Measurements from ENCODE around the gene FREY1.

The FREY1 gene

GRCh38 chr11:45927684-45928413 is 20.8 kb upstream of the FREY1 start:
- Histone ChIP-seq H3K4me3 (ENCODE audit: low read depth, low read length) (no peak overlapping the region), H3K36me3 (ENCODE audit: control insufficient read depth, insufficient read depth, low read length) (peaks cover 42% of the 10 kb centered on the region), H3K27me3 (ENCODE audit: control insufficient read depth, insufficient read depth, low read length) (peaks cover 17% of the 10 kb centered on the region), H3K27ac (ENCODE audit: low read depth, low read length) (no peak overlapping the region), H3K4me1 (ENCODE audit: control insufficient read depth, insufficient read depth, low read length) (peaks cover 4% of the 10 kb centered on the region; the same call in 1 of the 2 replicates), H3K9me3 (ENCODE audit: control insufficient read depth, insufficient read depth, low read depth, low read length) (no peaks in the 10 kb centered on the region), H3K9ac (ENCODE audit: low read length) (no peak overlapping the region)

- Histone ChIP-seq H3K9me3 (ENCODE audit: control insufficient read depth, insufficient read depth, low read depth, low read length) (no peaks in the 10 kb centered on the region), H3K4me3 (ENCODE audit: low read depth, low read length) (no peak overlapping the region), H3K27ac (ENCODE audit: low read depth, low read length) (no peak overlapping the region), H3K4me1 (ENCODE audit: control insufficient read depth, insufficient read depth, low read length) (peaks cover 4% of the 10 kb centered on the region; the same call in 1 of the 2 replicates), H3K27me3 (ENCODE audit: control insufficient read depth, insufficient read depth, low read length) (peaks cover 22% of the 10 kb centered on the region), H3K36me3 (ENCODE audit: control insufficient read depth, insufficient read depth, low read length) (peaks cover 40% of the 10 kb centered on the region), H3K9ac (ENCODE audit: low read length) (no peak overlapping the region)
Observed at GRCh38 chr11:45927332-45927683, 20.2 kb upstream of the FREY1 start.

GRCh38 chr11:45926536-45927331 is 19.7 kb upstream of the FREY1 start:
- peaks cover 34% of the 10 kb centered on the region for H3K36me3 ChIP-seq (ENCODE audit: control insufficient read depth, insufficient read depth, low read length)
- H3K27ac ChIP-seq (ENCODE audit: low read depth, low read length): no peak overlapping the region
- H3K9ac ChIP-seq (ENCODE audit: low read length): no peak overlapping the region
- no peak overlapping the region for H3K4me3 ChIP-seq (ENCODE audit: low read depth, low read length)
- H3K4me1 ChIP-seq (ENCODE audit: control insufficient read depth, insufficient read depth, low read length): peaks cover 5% of the 10 kb centered on the region
- peaks cover 27% of the 10 kb centered on the region for H3K27me3 ChIP-seq (ENCODE audit: control insufficient read depth, insufficient read depth, low read length)
- no peaks in the 10 kb centered on the region for H3K9me3 ChIP-seq (ENCODE audit: control insufficient read depth, insufficient read depth, low read depth, low read length)

GRCh38 chr11:45926001-45926401 is 18.9 kb upstream of the FREY1 start:
- Histone ChIP-seq H3K27ac (ENCODE audit: low read depth, low read length) (no peak overlapping the region), H3K4me1 (ENCODE audit: control insufficient read depth, insufficient read depth, low read length) (peaks cover 12% of the 10 kb centered on the region), H3K36me3 (ENCODE audit: control insufficient read depth, insufficient read depth, low read length) (peaks cover 32% of the 10 kb centered on the region)

GRCh38 chr11:45925550-45925949 is 18.5 kb upstream of the FREY1 start:
- Histone ChIP-seq H3K27me3 (ENCODE audit: control insufficient read depth, insufficient read depth, low read length) (peaks cover 38% of the 10 kb centered on the region), H3K9ac (ENCODE audit: low read length) (no peak overlapping the region), H3K36me3 (ENCODE audit: control insufficient read depth, insufficient read depth, low read length) (peaks cover 32% of the 10 kb centered on the region), H3K4me1 (ENCODE audit: control insufficient read depth, insufficient read depth, low read length) (peaks cover 17% of the 10 kb centered on the region), H3K9me3 (ENCODE audit: control insufficient read depth, insufficient read depth, low read depth, low read length) (no peaks in the 10 kb centered on the region), H3K27ac (ENCODE audit: low read depth, low read length) (no peak overlapping the region), H3K4me3 (ENCODE audit: low read depth, low read length) (no peak overlapping the region)

More at GRCh38 chr11:45926001-45926401, 18.9 kb upstream of the FREY1 start:
- no peak overlapping the region for H3K4me3 ChIP-seq (ENCODE audit: low read depth, low read length)
- no peak overlapping the region for H3K9ac ChIP-seq (ENCODE audit: low read length)
- no peaks in the 10 kb centered on the region for H3K9me3 ChIP-seq (ENCODE audit: control insufficient read depth, insufficient read depth, low read depth, low read length)
- H3K27me3 ChIP-seq (ENCODE audit: control insufficient read depth, insufficient read depth, low read length): peaks cover 34% of the 10 kb centered on the region

GRCh38 chr11:45924927-45925326 is 17.9 kb upstream of the FREY1 start:
- peaks cover 29% of the 10 kb centered on the region for H3K36me3 ChIP-seq (ENCODE audit: control insufficient read depth, insufficient read depth, low read length)
- peaks cover 22% of the 10 kb centered on the region for H3K4me1 ChIP-seq (ENCODE audit: control insufficient read depth, insufficient read depth, low read length)
- no peak overlapping the region for H3K4me3 ChIP-seq (ENCODE audit: low read depth, low read length)
- H3K27ac ChIP-seq (ENCODE audit: low read depth, low read length): no peak overlapping the region
- peaks cover 42% of the 10 kb centered on the region for H3K27me3 ChIP-seq (ENCODE audit: control insufficient read depth, insufficient read depth, low read length)
- no peak overlapping the region for H3K9ac ChIP-seq (ENCODE audit: low read length)
- no peaks in the 10 kb centered on the region for H3K9me3 ChIP-seq (ENCODE audit: control insufficient read depth, insufficient read depth, low read depth, low read length)

- Histone ChIP-seq H3K9ac (ENCODE audit: low read length) (no peak overlapping the region), H3K4me3 (ENCODE audit: low read depth, low read length) (no peak overlapping the region), H3K9me3 (ENCODE audit: control insufficient read depth, insufficient read depth, low read depth, low read length) (no peaks in the 10 kb centered on the region), H3K36me3 (ENCODE audit: control insufficient read depth, insufficient read depth, low read length) (peaks cover 28% of the 10 kb centered on the region), H3K27ac (ENCODE audit: low read depth, low read length) (no peak overlapping the region), H3K4me1 (ENCODE audit: control insufficient read depth, insufficient read depth, low read length) (peaks cover 25% of the 10 kb centered on the region), H3K27me3 (ENCODE audit: control insufficient read depth, insufficient read depth, low read length) (peaks cover 42% of the 10 kb centered on the region)
Observed at GRCh38 chr11:45924036-45924915, 17.2 kb upstream of the FREY1 start.

- peak within 1 kb of the TSS; percentile 74 for H3K9ac ChIP-seq (ENCODE audit: low read length)
- H3K4me3 ChIP-seq (ENCODE audit: low read depth, low read length): peak within 1 kb of the TSS; percentile 71
- H3K36me3 ChIP-seq (ENCODE audit: control insufficient read depth, insufficient read depth, low read length): peaks cover 17% of the 10 kb centered on the region
- H3K9me3 ChIP-seq (ENCODE audit: control insufficient read depth, insufficient read depth, low read depth, low read length): no peaks in the 10 kb centered on the region
- peaks cover 42% of the 10 kb centered on the region for H3K27me3 ChIP-seq (ENCODE audit: control insufficient read depth, insufficient read depth, low read length)
- H3K27ac ChIP-seq (ENCODE audit: low read depth, low read length): peak within 1 kb of the TSS; percentile 75; the same call in 1 of the 2 replicates
- H3K4me1 ChIP-seq (ENCODE audit: control insufficient read depth, insufficient read depth, low read length): peaks cover 29% of the 10 kb centered on the region
Observed at GRCh38 chr11:45922425-45923082, 15.5 kb upstream of the FREY1 start, which contains the start of gene LARGE2. TSS of gene LARGE2 (plus strand) at chr11:45922656. CDS start at chr11:45922883, 227 bp downstream.

- H3K27ac ChIP-seq (ENCODE audit: low read depth, low read length): peak overlapping the region; percentile 75; the same call in 1 of the 2 replicates
- H3K9me3 ChIP-seq (ENCODE audit: control insufficient read depth, insufficient read depth, low read depth, low read length): no peaks in the 10 kb centered on the region
- H3K9ac ChIP-seq (ENCODE audit: low read length): peak overlapping the region; percentile 74
- H3K36me3 ChIP-seq (ENCODE audit: control insufficient read depth, insufficient read depth, low read length): peaks cover 12% of the 10 kb centered on the region; the same call in 1 of the 2 replicates
- peaks cover 42% of the 10 kb centered on the region for H3K27me3 ChIP-seq (ENCODE audit: control insufficient read depth, insufficient read depth, low read length)
- H3K4me3 ChIP-seq (ENCODE audit: low read depth, low read length): peak overlapping the region; percentile 71
- peaks cover 33% of the 10 kb centered on the region for H3K4me1 ChIP-seq (ENCODE audit: control insufficient read depth, insufficient read depth, low read length)
Observed at GRCh38 chr11:45921561-45922424, 14.7 kb upstream of the FREY1 start.
